Retinal pigment epithelial cell (primary cell): ENCODE results near the gene MDM4.

Experiments
- DNase-seq: peaks from one replicate; pipeline ENCODE4 v3.0.0-alpha.2; 2010; ENCODE audit warnings: low read depth
- H3K4me3 ChIP-seq: 2 replicates; pipeline ENCODE4 v1.5.1; 2011; ENCODE audit warnings: mild to moderate bottlenecking, low read length, control low read depth, moderate library complexity
- CTCF ChIP-seq: conservative IDR thresholded peaks from 2 replicates; pipeline ENCODE4 v1.5.1; 2011; ENCODE audit warnings: low read depth, low read length, control low read depth, inconsistent platforms

The MDM4 gene

GRCh38 chr1:204574865-204575163 lies 58.6 kb downstream of the MDM4 start:
- no peak overlapping the region for H3K4me3 ChIP-seq
- DNase-seq, result no peak
- TF ChIP-seq CTCF, result no peak

DNA sequence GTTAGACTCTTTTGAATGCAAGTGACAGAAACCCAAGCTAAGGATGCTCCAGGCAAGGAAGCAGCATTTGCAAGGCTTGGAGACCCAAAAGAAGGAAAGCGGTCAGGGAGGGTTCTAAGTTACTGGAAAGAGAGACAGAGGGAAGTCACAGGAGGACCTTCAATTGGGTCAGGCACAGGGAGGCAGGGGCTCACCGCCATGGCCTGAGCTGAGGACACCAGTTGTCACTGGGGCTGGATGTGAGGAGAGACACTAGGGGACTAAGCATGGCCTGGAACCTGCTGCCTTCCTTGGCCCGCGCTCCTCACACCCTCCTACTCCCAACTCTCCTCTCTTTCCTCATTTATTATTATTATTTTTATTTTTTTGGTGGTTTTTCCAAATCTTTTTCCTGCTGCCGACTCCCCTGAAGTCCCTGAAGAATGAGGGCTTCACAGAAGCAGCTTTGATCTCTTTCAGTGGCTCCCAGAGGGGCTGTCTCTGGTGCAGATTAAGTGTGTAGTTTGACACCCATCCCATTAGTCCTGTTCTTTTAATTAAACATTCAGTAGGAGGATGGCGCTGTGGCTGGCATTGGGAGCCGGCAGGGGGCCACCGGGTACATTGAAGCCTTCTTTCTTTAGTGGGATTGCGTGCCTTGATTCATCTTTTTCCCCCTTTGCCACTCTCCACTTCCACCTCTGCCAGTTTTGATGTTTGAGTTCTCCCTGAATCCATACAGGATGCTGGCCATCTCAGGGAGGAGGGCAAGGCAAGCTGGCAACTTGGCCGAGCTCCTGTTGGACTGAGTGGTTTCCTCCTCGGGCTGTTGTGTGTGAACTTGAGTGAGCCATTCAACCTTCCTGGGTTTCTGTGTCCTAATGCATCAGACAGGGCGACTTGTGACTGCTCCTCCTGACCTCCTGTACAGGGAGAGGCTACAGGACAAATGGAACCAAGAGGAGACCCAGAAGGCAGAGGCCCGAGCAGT lies 59.3 kb downstream of the MDM4 start:
- H3K4me3 ChIP-seq, result no peak overlapping the region
- no peak for DNase-seq
- TF ChIP-seq CTCF, result no peak

GRCh38 chr1:204576422-204576821 lies 60.2 kb downstream of the MDM4 start:
- DNase-seq, result no peak
- no peak overlapping the region for H3K4me3 ChIP-seq
- no peak for TF ChIP-seq CTCF

DNA sequence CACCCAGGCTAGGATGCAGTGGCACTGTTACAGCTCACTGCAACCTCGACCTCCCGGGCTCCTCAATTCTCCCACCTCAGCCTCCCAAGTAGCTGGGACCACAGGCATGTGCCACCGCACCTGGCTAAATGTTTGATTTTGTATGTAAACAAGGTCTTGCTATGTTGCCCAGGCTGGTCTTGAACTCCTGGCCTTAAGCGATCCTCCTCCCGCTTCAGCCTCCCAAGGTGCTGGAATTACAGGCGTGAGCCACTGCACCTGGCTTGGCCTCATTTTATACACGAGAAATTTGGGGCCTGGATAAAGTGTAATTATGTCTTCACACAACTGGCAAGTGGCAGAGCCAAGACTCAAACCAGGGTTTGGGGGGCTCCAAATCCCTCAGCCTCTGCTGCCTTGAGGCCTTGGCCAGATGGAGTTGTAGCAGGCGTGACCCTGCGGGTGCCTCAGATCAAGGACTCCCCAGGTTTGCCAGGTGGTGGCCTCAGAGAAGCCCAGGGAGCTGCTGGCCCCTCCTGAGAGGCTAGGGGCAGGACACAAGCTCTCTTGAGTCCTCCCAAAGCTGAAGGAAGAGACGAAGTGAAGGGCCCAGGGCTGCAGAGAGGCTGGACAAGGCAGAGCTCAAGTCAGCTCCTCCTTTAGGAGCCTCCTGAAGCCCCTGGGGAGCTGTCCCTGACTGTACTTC lies 61.7 kb downstream of the MDM4 start:
- no peak for TF ChIP-seq CTCF
- H3K4me3 ChIP-seq, result no peak overlapping the region
- DNase-seq, result no peak

DNA sequence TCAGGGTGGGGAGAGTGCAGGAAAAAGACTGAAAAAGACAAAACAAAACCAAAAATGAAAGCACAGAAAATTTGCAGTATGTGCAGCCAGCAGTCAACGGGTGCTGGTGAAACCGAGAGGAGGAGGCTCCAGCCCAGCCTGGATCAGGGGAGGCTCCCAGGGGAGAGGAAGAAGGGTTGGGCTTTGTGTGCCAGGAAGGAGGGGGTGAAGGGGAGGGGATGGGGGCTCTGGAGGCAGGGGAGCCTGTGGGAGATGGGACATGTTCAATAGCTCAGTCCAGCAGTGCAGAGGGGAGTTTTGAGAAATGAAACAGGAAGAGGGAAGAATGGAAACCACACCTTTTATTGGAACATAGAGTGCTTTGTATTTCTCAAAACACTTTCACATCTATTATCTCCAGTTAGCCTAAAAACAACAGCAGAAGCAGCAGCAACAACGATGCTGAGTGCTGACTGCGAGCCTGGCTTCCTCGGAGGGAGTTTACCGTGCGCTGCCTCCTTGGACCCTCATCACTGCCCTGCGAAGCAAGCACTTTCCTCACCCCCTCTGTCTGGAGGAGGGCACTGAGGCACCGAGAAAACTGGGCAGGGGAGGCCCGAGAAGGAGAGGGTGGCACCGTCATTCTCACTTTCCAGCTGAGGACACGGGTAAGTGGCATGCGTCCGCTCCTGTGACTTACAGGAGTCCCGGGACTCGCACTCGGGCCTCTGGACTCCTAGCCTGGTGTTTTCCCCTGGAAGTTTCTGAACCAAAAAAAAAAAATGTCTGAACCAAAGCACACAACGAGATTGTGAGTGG lies 62.9 kb downstream of the MDM4 start:
- no peak overlapping the region for H3K4me3 ChIP-seq
- no peak for DNase-seq
- no peak for TF ChIP-seq CTCF

GRCh38 chr1:204579681-204580080 lies 63.5 kb downstream of the MDM4 start:
- no peak for TF ChIP-seq CTCF
- no peak for DNase-seq
- no peak overlapping the region for H3K4me3 ChIP-seq
